Fibroblast of the aortic adventitia (primary cell): ENCODE measurements around the gene CBFB. TPM values are rescaled to one million over a fixed set of nuclear protein-coding genes. Genes with fewer than 3 reads are reported as not detected.
"Not testable (repeated sequence)": the region's sequence is repeated elsewhere in the genome, so short reads cannot be mapped to it uniquely, and the experiment has no call there.

Experiments
- DNase-seq: peaks from one replicate; pipeline ENCODE4 v3.0.0-alpha.2; 2010; ENCODE audit warnings: low read depth
- H3K4me3 ChIP-seq: 2 replicates; pipeline ENCODE4 v1.5.1; 2011; ENCODE audit warnings: low read depth, mild to moderate bottlenecking, control low read depth, low read length, moderate library complexity
- CTCF ChIP-seq: IDR thresholded peaks from 2 replicates; pipeline ENCODE4 v1.5.1; 2011; ENCODE audit warnings: mild to moderate bottlenecking, low read length, control low read depth, inconsistent platforms; ENCODE audit not compliant: insufficient read depth
- total RNA-seq: library from RNA; depleted of rRNA; stranded (reverse); fragments of >200 nt; gene quantifications from 2 replicates; pipeline ENCODE4 v1.2.3, GENCODE V29; 2012; ENCODE audit warnings: low replicate concordance

CBFB gene
- total RNA-seq, 1 donor, result 74.3 TPM

- TF ChIP-seq CTCF, result no peak
- H3K4me3 ChIP-seq, result no peak overlapping the region
- no peak for DNase-seq
Observed at GRCh38 chr16:67116388-67117311, 87.7 kb downstream of the CBFB start.

GRCh38 chr16:67117716-67118115 is 88.8 kb downstream of the CBFB start:
- DNase-seq, result no peak
- H3K4me3 ChIP-seq, result no peak overlapping the region
- no peak for TF ChIP-seq CTCF

- no peak overlapping the region for H3K4me3 ChIP-seq
- DNase-seq, result no peak
- TF ChIP-seq CTCF, result no peak
Observed at GRCh38 chr16:67120025-67120424, 91.1 kb downstream of the CBFB start.

- H3K4me3 ChIP-seq, DNase-seq: not testable (repeated sequence)
Observed at GRCh38 chr16:67122799-67123198, 93.8 kb downstream of the CBFB start.

- H3K4me3 ChIP-seq, result no peak overlapping the region
- DNase-seq, result no peak
- TF ChIP-seq CTCF, result no peak
Observed at GRCh38 chr16:67128417-67128816, 99.5 kb downstream of the CBFB start.

GRCh38 chr16:67128887-67129286 is 99.9 kb downstream of the CBFB start:
- no peak for DNase-seq
- H3K4me3 ChIP-seq, result no peak overlapping the region
- TF ChIP-seq CTCF, result no peak

- no peak for DNase-seq
- TF ChIP-seq CTCF, result no peak
- H3K4me3 ChIP-seq, result no peak overlapping the region
Observed at GRCh38 chr16:67129422-67129821, 100.5 kb downstream of the CBFB start.
